Activated CD4-positive, alpha-beta T cell treated with anti-CD3 and anti-CD28 coated beads, Interleukin-2, amount 10 ng/mL, durations not matched to agents 24 days and 14 days (primary cell): ENCODE data around the gene EXPH5. TPM values are rescaled to one million over a fixed set of nuclear protein-coding genes. Genes with fewer than 3 reads are reported as not detected.

Experiments
- DNase-seq: peaks from one replicate; pipeline ENCODE4 v3.0.0; 2022
- H3K27ac Mint-ChIP-seq: one replicate; pipeline ENCODE4 v1.8.0; 2022; ENCODE audit warnings: mild to moderate bottlenecking, mixed read lengths
- H3K27me3 Mint-ChIP-seq: one replicate; pipeline ENCODE4 v1.8.0; 2022; ENCODE audit warnings: mixed read lengths
- H3K36me3 Mint-ChIP-seq: one replicate; pipeline ENCODE4 v1.8.0; 2022; ENCODE audit warnings: low read depth, mild to moderate bottlenecking, mixed read lengths
- H3K4me1 Mint-ChIP-seq: one replicate; pipeline ENCODE4 v1.8.0; 2021; ENCODE audit warnings: mixed read lengths
- H3K4me3 Mint-ChIP-seq: one replicate; pipeline ENCODE4 v1.8.0; 2022; ENCODE audit warnings: mild to moderate bottlenecking, moderate library complexity, mixed read lengths
- H3K9me3 Mint-ChIP-seq: one replicate; pipeline ENCODE4 v1.8.0; 2021; ENCODE audit warnings: mixed read lengths
- intact Hi-C: fragments of 100-400 bp; cut with micrococcal nuclease; formaldehyde crosslinking; loops from one replicate; pipeline ENCODE4 v1.15.1; 2023
- total RNA-seq: library from RNA; stranded (reverse); gene quantifications from 2 replicates; pipeline ENCODE4 v1.2.3, GENCODE V29; 2022

The EXPH5 gene
- total RNA-seq, 1 donor from 2014 or later = 0.91 TPM

DNA sequence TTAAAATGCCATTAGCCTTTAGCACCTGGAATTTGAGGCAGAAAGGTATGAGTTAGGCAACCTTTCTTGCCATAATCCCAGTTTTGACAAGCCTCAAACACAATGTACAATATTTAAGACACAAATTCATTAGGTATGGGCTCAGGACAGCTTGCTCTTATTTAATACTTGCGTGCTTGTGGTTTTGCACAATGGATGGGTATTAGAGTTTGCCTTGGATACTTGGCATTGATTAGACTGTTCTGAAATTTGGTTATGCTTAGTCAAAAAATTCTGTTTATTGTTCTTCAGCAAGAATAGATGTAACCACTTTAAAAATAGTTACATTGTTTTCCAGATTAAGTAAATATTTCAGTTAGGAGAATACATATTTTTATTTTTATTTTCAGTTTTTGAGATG is 120.9 kb downstream of the EXPH5 start:
- no peak for DNase-seq
- Mint-ChIP-seq H3K4me1 (no peaks in the 10 kb centered on the region), H3K27me3 (no peaks in the 10 kb centered on the region), H3K4me3 (no peak overlapping the region), H3K27ac (no peak overlapping the region), H3K36me3 (peaks cover 13% of the 10 kb centered on the region), H3K9me3 (no peaks in the 10 kb centered on the region)
- intact Hi-C loops = no loop called here

DNA sequence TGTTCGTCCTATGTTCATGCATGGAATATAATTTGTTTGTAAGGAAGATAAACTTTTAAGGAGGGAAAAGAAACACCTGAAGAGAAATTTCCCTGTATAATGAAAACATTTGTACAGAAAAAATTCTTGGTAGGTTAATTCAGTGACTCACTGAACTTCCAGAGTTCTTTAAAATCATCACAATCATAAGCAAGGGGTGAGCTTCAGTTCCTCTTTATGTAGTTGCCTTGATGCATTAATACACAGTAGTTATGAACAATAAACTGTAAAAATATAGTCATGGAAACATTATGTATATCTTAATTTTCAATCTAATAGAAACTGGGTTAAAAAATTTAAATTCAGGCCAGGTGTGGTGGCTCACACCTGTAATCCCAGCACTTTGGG is 125.1 kb downstream of the EXPH5 start:
- DNase-seq = no peak
- Mint-ChIP-seq H3K4me1 (peaks cover 13% of the 10 kb centered on the region), H3K9me3 (no peaks in the 10 kb centered on the region), H3K27me3 (no peaks in the 10 kb centered on the region), H3K36me3 (peaks cover 1% of the 10 kb centered on the region), H3K27ac (no peak overlapping the region), H3K4me3 (peak overlapping the region; percentile 30)
- intact Hi-C loops = no loop called here

DNA sequence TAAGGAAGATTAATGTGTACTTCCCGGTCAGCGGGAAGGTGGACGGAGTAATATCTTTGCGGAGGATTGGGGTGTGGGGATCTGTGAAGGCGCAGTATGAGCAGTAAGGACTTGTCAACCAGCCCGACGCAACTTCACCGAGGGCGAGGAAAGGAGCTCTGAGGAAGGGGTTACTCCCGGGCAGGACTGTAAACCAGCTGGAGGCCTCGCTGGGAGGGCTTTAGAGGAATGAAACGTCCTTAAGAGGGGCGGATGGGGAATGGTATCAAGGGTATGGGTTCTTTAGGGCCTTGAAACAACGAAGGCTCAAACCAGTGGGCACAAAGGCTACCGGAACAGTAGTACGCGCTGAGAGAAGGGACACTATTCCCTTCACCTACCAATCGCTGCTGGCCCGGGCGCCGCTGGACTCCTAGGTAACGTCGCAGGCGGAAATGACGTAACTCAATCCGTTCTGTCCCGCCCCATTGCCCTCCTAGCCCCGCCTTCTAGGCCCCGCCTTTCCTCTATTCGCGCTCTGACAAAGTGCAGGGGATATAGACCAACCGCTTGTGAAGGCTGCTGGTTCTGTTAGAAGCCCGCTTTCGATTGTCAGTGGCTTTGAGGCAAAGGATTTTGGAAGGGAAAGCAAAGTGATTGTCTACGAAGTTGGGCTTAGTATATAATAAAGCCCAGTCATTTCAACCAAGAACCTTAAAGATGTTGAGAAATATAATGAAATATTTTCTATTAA is 126.3 kb downstream of the EXPH5 start, which contains the start of gene C11orf65:
C11orf65 (minus strand) TSS at position 439 of the 733 bp plus-strand sequence. CDS start 5,970 bp downstream, outside the sequence.
- peak; percentile 99 for DNase-seq
- intact Hi-C loops = loop anchor here (1.0 to 2.0 kb wide), 8 partner anchors 30 to 902 kb away; partner anchors contain the start of genes ACAT1, ALKBH8, CUL5 and EXPH5
- Mint-ChIP-seq H3K4me1 (peaks cover 13% of the 10 kb centered on the region), H3K27ac (peak within 1 kb of the TSS; percentile 100), H3K9me3 (no peaks in the 10 kb centered on the region), H3K36me3 (peaks cover under 1% of the 10 kb centered on the region), H3K4me3 (peak within 1 kb of the TSS; percentile 100), H3K27me3 (no peaks in the 10 kb centered on the region)

DNA sequence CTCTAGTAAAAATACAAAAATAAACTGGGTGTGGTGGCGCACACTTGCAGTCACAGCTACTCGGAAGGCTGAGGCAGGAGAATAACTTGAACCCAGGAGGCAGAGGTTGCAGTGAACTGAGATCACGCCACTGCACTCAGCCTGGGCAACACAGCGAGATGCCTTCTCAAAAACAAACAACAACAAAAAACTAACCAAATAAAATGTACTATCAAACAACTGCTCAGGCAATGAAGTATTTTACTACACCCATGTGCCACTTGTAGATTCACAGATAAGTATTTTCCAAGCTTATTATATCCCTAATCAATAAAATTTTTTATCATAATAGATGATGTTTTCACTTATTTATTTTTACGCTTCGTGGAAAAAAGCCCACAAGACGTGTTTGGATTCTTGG is 127.2 kb downstream of the EXPH5 start:
- peaks cover 13% of the 10 kb centered on the region for H3K4me1 Mint-ChIP-seq
- no peaks in the 10 kb centered on the region for H3K9me3 Mint-ChIP-seq
- intact Hi-C loops = loop anchor here (2.0 kb wide), 1 partner anchor 346 kb away; the partner anchor contains the start of gene ACAT1
- no peak for DNase-seq
- H3K36me3 Mint-ChIP-seq = no peaks in the 10 kb centered on the region
- peak overlapping the region; percentile 100 for H3K4me3 Mint-ChIP-seq
- H3K27me3 Mint-ChIP-seq = no peaks in the 10 kb centered on the region
- peak overlapping the region; percentile 100 for H3K27ac Mint-ChIP-seq

Other genes starting within 250 kb of the EXPH5 start
- 0.30 and 0.40 TPM in 2 replicates for gene C11orf65, start 126.2 kb downstream of the EXPH5 start, total RNA-seq
- gene POGLUT3, start 95.4 kb downstream of the EXPH5 start, total RNA-seq = 8.1 and 8.6 TPM in 2 replicates
- 68.9 and 71.6 TPM in 2 replicates for gene DDX10, start 71.3 kb upstream of the EXPH5 start, total RNA-seq